ENCODE results near the gene GPR27. TPM values are rescaled to one million over a fixed set of nuclear protein-coding genes. Genes with fewer than 3 reads are reported as not detected.

The GPR27 gene
- total RNA-seq, 2 donors from 2014 or later = 0.98 to 1.9 TPM

- no peak for DNase-seq (ENCODE audit: low spot score)
- Histone ChIP-seq H3K36me3 (no peaks in the 10 kb centered on the region), H3K27ac (peak overlapping the region; percentile 63 to 83), H3K27me3 (no peaks in the 10 kb centered on the region), H3K4me3 (peak overlapping the region; percentile 62 to 81), H3K4me1 (peaks cover 0 to 17% of the 10 kb centered on the region in 2 donors), H3K9me3 (no peaks in the 10 kb centered on the region)
- TF ChIP-seq CTCF (IDR thresholded peaks at IDR 0.05) = no peak
Observed at GRCh38 chr3:71724584-71725270, 28.9 kb upstream of the GPR27 start.

GRCh38 chr3:71725271-71725991 lies 28.2 kb upstream of the GPR27 start, which contains the start of gene EIF4E3:
Gene EIF4E3 (minus strand): TSS chr3:71725402. CDS start chr3:71725367, 35 bp downstream.
- H3K36me3 ChIP-seq = no peaks in the 10 kb centered on the region
- peak within 1 kb of the TSS; percentile 63 to 81 for H3K4me3 ChIP-seq
- H3K9me3 ChIP-seq = no peaks in the 10 kb centered on the region
- TF ChIP-seq CTCF (IDR thresholded peaks at IDR 0.05) = no peak
- peak within 1 kb of the TSS; percentile 75 to 83 for H3K27ac ChIP-seq
- no peak for DNase-seq (ENCODE audit: low spot score)
- H3K27me3 ChIP-seq = no peaks in the 10 kb centered on the region
- peaks cover 0 to 17% of the 10 kb centered on the region in 2 donors for H3K4me1 ChIP-seq

- H3K4me3 ChIP-seq = no peak overlapping the region
- no peak for TF ChIP-seq CTCF (IDR thresholded peaks at IDR 0.05)
- H3K4me1 ChIP-seq = peaks cover 0 to 17% of the 10 kb centered on the region in 2 donors
- H3K27ac ChIP-seq = no peak overlapping the region
- H3K9me3 ChIP-seq = no peaks in the 10 kb centered on the region
- H3K36me3 ChIP-seq = no peaks in the 10 kb centered on the region
- H3K27me3 ChIP-seq = no peaks in the 10 kb centered on the region
- no peak for DNase-seq (ENCODE audit: low spot score)
Observed at GRCh38 chr3:71726146-71726545, 27.5 kb upstream of the GPR27 start.

GRCh38 chr3:71728632-71729342 lies 24.9 kb upstream of the GPR27 start:
- Histone ChIP-seq H3K27ac (no peak overlapping the region), H3K27me3 (no peaks in the 10 kb centered on the region), H3K9me3 (no peaks in the 10 kb centered on the region), H3K4me1 (peaks cover 0 to 12% of the 10 kb centered on the region in 2 donors), H3K36me3 (no peaks in the 10 kb centered on the region), H3K4me3 (no peak overlapping the region)
- no peak for DNase-seq (ENCODE audit: low spot score)
- TF ChIP-seq CTCF (IDR thresholded peaks at IDR 0.05) = no peak

GRCh38 chr3:71732637-71733036 lies 21.0 kb upstream of the GPR27 start:
- Histone ChIP-seq H3K9me3 (no peaks in the 10 kb centered on the region), H3K36me3 (no peaks in the 10 kb centered on the region), H3K4me1 (no peaks in the 10 kb centered on the region), H3K27ac (no peak overlapping the region), H3K27me3 (no peaks in the 10 kb centered on the region), H3K4me3 (no peak overlapping the region)
- no peak for TF ChIP-seq CTCF (IDR thresholded peaks at IDR 0.05)
- no peak for DNase-seq (ENCODE audit: low spot score)

Measured in right atrium auricular region (tissue), 2 donors.